GM06990 (cell line): ENCODE measurements around the gene HSD17B4.
A peak's percentile ranks its signal among the peaks of the same experiment; 100 is the strongest.

Experiments used
- DNase-seq: peaks from one replicate; pipeline ENCODE4 v3.0.0-alpha.2; 2011; ENCODE audit not compliant: insufficient read length; ENCODE audit errors: extremely low read depth
- H3K27me3 ChIP-seq: replicated peaks from 2 replicates; pipeline ENCODE4 v1.6.0; 2011; ENCODE audit warnings: low read length; ENCODE audit not compliant: control insufficient read depth, insufficient read depth
- H3K36me3 ChIP-seq: 2 replicates; pipeline ENCODE4 v1.5.1; 2011; ENCODE audit warnings: low read length; ENCODE audit not compliant: control insufficient read depth, insufficient read depth
- H3K4me3 ChIP-seq: replicated peaks from 2 replicates; pipeline ENCODE4 v1.5.1; 2011; ENCODE audit warnings: low read depth, mild to moderate bottlenecking, control low read depth, low read length
- TF ChIP-seq, protein P1 (sequence below): IDR thresholded peaks from 2 replicates; pipeline ENCODE4 v1.5.1; 2011; ENCODE audit warnings: low read length, control low read depth, mild to moderate bottlenecking, inconsistent platforms; ENCODE audit not compliant: insufficient read depth, poor library complexity, severe bottlenecking

HSD17B4 gene

DNA sequence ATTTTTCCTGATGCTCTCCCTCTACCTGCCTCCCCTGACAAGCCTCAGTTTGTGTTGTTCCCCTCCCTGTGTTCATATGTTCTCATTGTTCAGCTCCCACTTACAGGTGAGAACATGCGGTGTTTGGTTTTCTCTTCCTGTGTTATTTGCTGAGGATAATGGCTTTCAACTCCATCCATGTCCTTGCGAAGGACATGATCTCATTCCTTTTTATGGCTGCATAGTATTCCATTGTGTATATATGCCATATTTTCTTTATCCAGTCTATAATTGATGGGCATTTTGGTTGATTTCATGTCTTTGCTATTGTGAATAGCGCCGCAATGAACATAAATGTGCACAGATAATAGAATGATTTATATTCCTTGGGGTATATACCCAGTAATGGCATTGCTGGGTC is 99.5 kb downstream of the HSD17B4 start:
- Histone ChIP-seq H3K4me3 (no peak overlapping the region), H3K27me3 (no peaks in the 10 kb centered on the region), H3K36me3 (no peaks in the 10 kb centered on the region)
- no peak for DNase-seq
- TF ChIP-seq, protein P1, sequence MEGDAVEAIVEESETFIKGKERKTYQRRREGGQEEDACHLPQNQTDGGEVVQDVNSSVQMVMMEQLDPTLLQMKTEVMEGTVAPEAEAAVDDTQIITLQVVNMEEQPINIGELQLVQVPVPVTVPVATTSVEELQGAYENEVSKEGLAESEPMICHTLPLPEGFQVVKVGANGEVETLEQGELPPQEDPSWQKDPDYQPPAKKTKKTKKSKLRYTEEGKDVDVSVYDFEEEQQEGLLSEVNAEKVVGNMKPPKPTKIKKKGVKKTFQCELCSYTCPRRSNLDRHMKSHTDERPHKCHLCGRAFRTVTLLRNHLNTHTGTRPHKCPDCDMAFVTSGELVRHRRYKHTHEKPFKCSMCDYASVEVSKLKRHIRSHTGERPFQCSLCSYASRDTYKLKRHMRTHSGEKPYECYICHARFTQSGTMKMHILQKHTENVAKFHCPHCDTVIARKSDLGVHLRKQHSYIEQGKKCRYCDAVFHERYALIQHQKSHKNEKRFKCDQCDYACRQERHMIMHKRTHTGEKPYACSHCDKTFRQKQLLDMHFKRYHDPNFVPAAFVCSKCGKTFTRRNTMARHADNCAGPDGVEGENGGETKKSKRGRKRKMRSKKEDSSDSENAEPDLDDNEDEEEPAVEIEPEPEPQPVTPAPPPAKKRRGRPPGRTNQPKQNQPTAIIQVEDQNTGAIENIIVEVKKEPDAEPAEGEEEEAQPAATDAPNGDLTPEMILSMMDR = no peak

DNA sequence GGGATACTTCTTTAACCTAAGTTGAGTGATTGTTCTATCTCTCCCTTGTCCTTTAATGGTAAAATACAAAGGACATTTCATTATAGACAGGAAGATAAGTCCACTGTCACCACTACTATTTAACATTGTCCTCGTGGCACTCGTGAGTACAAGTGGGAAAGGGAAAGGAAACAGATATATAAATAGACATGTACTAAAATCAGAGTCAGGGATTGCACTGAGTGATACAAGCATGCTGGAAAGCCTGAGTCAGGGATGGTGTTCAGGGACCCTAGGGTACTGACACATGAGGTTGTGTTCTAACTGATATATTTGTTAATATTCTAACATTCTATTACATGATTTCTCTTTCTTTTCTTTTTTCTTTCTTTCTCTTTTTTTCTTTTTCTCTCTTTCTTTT is 102.3 kb downstream of the HSD17B4 start:
- DNase-seq = no peak
- Histone ChIP-seq H3K4me3 (no peak overlapping the region), H3K27me3 (no peaks in the 10 kb centered on the region), H3K36me3 (no peaks in the 10 kb centered on the region)
- TF ChIP-seq, protein P1 = no peak

DNA sequence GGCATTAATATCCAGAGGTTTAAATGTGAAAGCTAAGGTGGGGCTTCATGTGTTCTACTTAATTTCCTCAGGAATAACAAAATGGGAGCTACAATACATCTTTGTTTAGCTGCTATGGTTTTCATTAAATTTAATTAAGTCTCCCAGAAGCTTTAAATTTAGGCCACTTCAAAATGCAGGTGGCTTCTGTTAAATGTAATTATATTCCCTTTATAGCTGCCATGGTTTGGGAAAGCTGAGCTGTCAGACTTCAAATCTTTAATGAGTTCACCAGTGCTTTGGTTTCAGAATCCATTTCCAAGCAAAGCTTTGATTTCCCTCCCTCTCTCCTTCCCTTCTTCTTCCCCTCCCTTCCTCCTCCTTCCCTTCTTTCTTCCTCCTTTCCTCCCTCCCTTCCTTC is 118.6 kb downstream of the HSD17B4 start:
- Histone ChIP-seq H3K27me3 (no peaks in the 10 kb centered on the region), H3K36me3 (no peaks in the 10 kb centered on the region)
- DNase-seq = no peak

DNA sequence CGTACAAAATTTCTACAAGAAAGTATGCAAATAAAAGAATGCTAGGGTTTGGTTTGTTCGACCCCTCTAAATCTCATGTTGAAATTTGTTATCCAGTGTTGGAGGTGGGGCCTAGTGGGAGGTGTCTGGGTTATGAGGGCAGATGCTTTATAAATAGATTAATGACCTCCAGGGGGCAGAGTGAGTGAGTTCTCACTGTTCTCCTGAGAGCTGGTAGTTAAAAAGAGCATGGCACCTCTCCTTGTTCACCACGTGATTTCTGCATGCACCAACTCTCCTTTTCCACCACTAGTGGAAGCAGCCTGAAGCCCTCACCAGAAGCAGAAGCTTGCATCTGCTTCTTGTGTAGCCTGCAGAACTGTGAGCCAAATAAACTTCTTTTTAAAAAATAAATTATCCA is 126.6 kb downstream of the HSD17B4 start:
- TF ChIP-seq, protein P1 = peak; percentile 43
- Histone ChIP-seq H3K4me3 (no peak overlapping the region), H3K27me3 (no peaks in the 10 kb centered on the region), H3K36me3 (no peaks in the 10 kb centered on the region)
- DNase-seq = peak; percentile 16

More for the DNA sequence above, 118.6 kb downstream of the HSD17B4 start:
- no peak overlapping the region for H3K4me3 ChIP-seq
- TF ChIP-seq, protein P1 = no peak

DNA sequence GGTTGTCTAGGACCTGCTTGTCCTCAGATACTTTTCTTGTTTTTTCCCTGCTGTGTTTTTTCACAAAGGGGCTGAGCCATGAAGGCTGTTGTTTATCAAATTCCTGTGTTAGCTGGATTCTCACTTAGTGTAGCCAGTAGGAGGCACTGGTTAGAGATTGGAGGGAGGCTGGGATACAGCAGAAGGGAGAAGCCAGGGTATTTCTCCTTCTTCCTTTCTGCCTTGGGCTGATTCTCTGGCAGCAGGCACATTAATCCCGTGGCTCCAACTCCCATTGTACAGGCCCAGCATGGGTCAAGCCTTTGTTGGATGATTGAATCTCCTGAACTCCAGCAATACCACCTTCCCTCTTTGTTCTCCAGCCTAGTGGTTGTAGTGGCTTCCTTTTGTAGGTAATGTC is 130.7 kb downstream of the HSD17B4 start:
- DNase-seq = no peak
- TF ChIP-seq, protein P1 = peak; percentile 8

DNA sequence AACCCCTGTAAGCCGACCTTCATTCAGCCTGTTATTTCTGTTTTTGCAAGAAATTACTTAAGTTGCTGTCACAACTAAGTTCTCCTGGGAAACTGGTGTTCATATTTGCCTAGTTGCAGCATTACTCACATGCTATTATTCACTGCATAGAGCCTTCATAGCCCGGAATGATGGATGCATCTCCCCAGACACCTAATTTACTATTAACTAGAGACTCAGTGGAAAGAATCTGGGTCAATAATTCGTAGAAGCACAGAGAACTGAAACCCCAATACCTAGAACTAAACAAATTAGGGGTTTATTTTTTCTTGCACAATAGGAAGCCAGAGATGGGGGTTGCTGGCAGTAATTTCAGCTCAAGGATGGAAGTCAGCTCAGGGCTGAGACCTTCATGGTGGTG is 131.4 kb downstream of the HSD17B4 start:
- TF ChIP-seq, protein P1 = no peak
- no peaks in the 10 kb centered on the region for H3K36me3 ChIP-seq
- no peak overlapping the region for H3K4me3 ChIP-seq
- no peaks in the 10 kb centered on the region for H3K27me3 ChIP-seq
- DNase-seq = no peak

More for the DNA sequence above, 130.7 kb downstream of the HSD17B4 start:
- Histone ChIP-seq H3K4me3 (no peak overlapping the region), H3K27me3 (no peaks in the 10 kb centered on the region), H3K36me3 (no peaks in the 10 kb centered on the region)
